CD1c-positive myeloid dendritic cell (primary cell): ENCODE data around the gene ZNF771.
"Not testable (repeated sequence)": the region's sequence is repeated elsewhere in the genome, so short reads cannot be mapped to it uniquely, and the experiment has no call there.

Source experiments
- DNase-seq: peaks from one replicate; pipeline ENCODE4 v3.0.0-alpha.2; 2016; ENCODE audit errors: extremely low spot score

The ZNF771 gene

DNA sequence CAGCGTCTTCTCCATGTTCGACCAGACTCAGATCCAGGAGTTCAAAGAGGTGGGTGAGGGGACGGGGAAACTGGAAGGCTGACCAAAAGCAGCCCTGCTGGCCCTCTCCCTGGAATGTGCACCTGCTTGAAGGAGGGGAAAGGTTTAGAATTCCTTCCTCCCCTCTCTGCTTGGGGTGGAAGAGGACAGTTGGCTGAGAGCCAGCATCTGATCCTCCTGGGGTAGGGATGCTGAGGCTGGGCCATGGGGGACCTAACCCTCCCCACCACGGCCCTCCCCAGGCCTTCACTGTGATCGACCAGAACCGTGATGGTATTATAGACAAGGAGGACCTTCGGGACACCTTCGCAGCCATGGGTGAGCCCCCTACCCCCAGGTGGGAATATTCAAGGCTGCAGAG is 31.5 kb upstream of the ZNF771 start:
- DNase-seq: no peak

DNA sequence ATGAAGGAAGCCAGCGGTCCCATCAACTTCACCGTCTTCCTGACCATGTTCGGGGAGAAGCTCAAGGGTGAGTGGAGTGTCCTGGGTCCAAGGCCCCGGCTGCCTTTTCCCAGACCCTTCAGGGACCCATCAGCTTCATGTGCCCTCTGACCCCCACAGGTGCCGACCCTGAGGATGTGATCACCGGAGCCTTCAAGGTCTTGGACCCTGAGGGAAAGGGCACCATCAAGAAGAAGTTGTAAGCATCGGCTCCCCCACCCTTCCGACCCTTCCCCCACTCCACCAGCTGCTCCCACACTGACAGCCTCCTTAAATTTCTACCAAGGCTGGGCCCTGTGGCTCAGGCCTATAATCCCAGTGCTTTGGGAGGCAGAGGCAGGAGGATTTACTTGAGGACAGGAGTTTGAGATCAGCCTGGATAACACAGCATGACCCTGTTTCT is 30.9 kb upstream of the ZNF771 start:
- DNase-seq: no peak

DNA sequence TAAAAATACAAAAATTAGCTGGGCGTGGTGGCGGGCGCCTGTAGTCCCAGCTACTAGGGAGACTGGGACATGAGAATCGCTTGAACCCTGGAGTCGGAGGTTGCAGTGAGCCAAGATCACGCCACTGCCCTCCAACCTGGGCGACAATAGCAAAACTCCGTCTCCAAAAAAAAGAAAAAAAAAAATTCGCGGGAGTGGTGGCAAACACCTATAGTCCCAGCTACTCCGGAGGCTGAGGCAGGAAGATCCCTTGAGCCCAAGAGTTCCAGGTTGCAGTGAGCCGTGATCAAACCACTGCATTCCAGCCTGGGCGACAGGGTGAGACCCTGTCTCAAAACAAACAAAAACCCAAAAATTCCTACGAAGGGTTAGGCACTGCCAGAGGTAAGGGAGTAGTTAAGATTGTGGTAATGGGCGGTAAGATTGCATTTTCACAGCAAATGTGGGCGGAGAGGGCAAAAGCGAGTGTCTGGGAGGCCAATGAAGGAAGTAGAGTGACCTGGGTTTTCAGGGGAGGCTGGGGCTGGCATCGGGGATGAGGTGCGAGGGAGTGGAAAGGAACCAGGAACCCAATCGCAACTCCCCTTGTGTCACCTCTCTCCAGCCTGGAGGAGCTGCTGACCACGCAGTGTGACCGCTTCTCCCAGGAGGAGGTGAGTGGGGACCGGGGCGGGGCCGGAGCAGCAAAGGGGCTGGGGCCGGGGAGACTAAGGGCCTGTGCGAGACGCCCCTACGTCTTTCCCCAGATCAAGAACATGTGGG is 30.2 kb upstream of the ZNF771 start:
- peak; percentile 85 for DNase-seq

DNA sequence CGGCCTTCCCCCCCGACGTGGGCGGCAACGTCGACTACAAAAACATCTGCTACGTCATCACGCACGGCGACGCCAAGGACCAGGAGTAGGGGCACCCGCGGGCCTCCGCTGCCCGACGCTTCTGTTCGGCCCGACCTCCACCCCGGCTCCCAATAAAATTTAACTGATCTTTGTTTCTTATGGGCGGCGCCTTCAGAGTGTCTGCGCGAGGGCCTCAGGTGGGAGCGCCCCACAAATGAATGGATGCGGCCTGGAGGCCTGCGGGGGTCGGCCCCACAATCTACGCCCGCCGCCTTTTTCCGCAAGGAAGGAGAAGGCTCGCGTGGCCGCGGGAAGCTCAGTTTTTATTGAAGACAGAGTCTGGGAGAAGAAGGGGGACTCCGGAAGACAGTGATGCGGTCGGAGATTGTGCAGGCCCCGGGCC is 29.6 kb upstream of the ZNF771 start:
- DNase-seq: no peak

DNA sequence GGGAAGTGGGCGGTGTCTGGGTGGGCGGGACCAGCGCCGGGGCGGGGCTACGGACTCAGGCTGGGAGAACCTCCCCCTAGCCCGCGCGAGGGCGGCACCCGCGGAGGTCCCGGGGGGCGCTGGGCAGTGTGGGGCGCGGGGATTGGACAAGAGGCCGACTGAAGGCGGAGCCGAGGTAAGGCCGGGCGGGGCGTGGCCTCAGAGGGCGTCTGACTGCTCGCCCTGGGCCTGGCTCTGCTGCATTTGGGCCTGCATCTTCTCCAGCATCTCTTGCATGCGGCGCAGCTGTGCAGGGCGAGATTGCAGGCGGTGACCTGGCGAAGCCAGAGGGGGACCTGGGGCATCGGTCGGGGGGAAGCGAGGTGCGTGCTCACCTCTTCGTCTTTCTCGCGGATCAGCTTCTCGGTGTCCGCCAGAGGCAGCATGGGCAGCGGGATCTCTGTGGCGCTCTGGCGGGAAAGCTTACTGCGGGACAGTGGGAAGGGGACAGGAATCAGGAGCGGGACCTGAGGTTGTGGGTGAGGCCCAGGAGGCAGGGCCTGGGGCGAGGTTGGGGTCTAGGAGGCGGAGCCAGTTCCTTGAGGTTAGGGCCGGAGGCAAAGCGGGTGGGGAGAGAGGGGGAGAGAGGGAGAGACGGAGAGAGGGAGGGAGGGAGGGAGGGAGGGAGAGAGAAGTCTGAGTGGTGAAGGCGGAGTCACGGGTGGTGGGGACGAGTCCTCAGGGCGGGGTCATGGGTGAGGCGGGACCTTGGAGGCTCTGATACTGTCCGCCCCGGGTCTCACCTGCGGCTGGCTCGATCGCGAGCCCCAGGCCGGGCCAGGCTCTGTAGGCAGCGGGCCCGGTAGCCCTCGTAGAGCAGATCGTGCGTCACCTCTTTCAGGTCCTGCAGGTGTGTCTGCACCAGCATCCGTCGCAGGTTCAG is 28.9 kb upstream of the ZNF771 start:
- DNase-seq: peak; percentile 99

DNA sequence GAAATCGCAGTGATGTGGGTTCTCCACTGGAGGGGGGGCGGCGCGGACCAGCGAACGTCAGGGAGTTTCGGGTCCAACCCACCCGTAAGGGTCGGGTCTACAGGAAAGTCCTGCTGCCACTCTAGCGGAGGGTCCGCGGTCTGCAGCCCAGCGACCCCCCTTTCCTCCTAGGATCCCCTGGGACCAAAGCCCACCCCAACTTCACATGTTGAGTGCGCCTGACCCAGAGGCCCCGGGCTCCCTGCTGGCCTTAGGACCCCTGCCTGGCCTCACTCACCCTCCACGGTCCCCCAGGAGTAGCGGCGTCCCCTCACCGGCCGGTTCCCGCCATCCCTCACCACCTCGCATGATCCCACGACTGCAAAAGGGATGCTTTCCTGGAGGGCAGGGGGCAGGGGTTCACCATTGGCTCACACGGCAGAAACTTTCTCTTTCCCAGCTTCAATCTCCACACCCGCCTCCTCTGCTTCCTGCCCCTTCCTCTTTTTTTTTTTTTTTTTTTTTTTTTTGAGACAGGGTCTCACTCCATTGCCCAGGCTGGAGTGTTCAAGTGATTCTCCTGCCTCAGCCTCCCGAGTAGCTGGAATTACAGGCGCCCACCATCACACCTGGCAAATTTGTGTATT is 28.1 kb upstream of the ZNF771 start:
- DNase-seq: no peak

DNA sequence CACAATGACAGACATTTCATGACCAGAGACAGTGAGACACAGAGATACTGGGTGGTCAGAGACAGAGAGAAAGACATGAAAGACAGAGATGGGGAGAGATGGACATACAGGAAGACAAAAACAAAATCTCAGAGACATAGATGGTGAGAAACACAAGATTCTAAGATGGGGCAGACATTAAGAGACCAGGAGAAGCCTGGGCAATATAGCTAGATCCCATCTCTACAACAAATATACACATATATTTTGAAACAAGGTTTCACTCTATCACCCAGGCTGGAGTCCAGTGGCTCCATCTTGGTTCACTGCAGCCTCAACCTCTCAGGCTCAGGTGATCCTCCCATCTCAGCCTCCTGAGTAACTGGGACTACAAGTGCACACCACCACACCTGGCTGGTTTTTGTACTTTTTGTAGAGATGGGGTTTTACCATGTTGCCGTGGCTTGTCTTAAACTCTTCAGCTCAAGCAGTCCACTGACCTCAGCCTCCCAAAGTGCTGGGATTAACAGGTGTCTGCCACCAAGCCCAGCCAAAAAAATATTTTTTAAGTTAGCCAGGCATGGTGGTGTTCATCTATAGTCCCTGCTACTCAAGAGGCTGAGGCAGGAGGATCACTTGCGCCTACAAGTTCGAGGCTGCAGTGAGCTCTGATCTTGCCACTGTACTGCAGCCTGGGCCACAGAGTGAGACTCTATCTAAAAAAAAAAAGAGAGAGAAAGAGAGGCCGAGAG is 27.2 kb upstream of the ZNF771 start:
- no peak for DNase-seq

DNA sequence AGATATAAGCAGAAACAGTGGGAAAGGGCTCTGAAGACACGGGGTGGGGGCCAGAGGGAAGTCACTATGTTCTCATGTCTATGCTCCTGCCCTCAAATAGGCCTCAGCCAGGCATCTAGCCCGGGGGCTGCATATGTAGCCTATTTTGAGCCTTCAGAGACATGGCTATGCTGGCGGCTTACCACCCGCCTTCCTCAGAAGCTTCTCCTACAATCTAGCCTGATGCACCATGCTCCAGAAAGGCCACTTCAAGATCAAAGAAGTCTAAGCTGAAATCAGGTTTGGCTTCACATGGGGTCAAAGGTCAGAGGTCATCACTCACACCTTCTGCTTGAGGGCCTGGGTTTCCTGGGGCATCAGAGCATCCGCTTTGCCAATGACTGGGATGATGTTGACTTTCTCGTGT is 26.6 kb upstream of the ZNF771 start:
- DNase-seq: no peak

DNA sequence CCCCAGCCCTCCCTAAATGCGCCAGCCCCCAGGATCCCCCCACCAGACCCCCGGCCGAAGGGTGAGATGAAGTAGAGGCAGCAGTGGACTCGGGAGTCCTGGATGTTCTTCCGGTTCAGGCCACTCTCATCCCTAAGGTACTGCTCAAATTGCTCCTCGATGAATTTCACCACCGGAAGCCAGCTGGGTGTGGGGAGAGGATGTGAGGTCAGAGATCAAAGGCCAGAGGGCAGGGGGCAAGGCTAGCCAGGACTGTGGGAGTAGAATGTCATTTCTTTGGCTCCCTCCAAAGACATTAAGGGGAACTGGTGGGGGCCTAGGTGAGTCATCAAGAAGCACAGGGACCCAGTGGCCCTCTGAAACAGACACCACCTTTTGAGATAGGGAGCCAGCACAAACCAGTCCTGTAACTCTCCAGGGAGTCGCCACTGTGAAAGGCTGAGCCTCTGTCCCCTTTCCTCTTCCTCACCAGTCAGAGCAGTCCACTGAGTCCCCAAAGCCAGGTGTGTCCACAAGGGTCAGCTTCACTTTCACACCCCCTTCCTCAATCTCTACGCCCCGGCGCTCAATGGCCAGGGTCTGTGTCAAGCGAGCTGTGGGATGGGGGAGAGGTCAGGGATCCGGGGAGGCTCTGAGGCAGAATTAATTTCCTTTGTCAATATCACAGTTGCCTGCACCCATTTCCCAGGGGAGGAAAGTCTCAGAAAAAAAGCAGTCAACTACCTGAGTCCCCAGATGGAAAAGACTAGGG is 25.9 kb upstream of the ZNF771 start:
- no peak for DNase-seq

DNA sequence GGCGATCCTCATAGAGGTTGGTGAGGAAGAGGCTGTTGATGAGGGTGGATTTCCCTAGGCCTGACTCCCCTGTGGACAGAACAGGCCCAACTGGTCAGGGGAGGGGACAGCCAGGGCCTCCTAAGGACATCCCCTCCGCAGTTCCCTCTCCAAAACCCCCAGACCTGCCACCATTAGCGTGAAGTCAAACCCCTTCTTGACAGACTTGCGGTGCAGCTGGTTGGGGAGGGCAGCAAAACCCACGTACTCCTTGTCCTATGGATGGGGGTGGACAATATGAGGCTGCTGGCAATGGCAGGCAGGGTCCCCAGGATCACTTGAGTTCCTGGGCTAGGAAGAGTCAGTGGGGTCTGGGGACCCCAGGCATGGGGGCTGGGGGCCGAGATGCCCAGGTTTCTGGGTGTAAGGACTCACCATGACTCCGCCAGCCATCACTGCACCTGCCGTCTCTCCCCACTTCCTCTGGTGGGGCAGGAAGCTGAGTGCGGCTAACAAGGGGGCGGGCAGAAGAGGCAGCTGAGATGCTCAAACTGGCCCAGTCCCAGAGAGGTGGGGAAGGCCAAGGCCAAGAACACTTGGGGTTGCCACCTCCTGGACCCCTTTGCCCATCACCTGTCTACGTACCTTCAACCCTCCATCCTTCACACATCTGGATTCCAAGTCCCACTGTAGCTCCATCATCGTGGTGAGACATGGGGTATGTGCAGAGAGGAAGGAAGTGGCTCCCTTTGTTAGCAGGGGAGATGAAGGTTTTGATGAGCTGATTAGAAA is 25.1 kb upstream of the ZNF771 start, which contains the start of gene SEPTIN1:
TSS of gene SEPTIN1 (minus strand) at position 451 of the 771 bp plus-strand sequence. CDS start at position 432, 19 bp downstream.
- peak; percentile 26 for DNase-seq

DNA sequence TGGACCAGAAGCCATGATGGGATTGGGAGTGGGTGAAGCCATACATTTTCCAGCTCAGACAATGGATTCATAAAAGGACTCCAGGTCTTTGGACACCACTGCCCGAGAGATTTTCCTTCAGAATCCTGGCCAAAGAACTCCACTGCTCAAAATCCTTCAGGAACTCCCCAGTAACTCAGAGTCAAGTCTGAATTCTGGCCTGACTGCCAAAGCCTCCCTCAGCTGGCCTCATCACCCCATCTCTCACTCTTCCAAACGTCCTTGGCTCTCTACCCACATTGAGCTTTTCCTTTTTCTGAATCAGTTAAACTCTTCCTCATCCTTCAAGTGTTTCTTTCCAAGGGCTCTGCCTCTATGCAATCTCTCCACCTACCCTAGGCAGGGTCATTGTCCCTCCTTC is 23.9 kb upstream of the ZNF771 start:
- DNase-seq: no peak

DNA sequence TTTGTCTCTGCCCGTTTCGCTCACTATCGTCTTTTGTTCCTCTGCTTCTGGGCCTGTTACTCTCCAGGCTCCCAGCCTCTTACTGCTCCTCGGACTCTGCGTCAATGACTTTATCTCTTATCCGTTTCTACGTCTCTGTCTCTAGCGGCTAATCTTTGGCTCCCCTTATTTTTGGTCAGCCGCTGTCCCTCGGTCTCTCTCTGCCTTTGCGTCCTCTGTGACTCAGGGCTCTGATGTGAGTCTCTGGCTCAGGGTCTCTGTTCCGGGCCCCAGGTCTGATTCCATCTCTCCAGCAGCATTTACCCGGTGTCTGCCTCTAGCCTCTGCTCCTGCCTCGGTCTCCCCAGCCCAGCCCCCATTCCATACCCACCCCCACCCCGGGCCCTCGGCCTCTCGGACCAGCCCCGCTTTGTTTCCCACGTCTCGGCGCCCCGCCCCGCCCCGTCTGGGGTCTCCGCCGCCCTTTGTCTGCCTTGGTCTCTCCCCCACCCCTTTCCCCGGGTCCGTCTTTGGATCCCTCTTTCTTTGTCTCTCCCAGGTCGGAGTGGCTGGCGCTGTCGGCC is 12.7 kb upstream of the ZNF771 start:
- no peak for DNase-seq

DNA sequence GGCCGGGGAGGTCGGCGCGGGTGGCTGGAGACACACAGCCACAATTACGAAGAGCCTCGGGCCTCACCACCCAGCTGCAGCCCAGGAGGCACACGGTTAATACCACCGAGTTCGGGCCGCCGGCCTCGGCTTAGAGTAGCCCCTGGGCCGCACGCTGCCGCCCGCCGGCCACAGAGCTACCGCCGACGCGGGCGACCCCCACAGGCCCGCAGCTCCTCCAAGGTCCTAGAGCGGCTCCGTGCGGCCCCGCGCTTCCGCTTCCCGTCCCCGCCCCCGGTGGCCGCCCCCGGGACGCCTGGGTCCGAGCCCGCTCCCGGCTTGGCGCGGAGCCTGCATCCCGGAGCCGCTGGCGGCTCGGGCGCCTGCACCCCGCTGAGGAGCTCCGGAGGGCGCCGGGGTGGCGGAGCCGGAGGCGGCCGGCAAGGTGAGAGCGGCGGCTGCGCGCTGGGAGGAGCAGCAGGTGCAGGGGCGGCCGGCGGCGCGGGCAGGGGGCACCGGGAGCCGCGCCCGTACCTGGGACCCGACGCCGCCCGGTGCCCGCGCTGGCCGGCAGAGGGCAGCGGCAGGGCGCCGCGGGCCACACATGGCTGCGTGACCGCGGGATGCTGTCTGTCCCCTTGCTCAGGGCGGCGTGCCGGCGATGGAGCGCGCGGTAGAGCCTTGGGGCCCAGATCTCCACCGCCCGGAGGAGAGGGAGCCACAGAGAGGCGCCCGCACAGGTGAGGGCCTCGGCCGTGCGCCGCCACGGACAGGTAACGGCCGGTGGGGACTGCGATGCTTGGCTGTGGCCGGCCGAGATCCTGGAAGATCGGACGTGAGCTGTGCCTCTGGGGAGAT is 12.0 kb upstream of the ZNF771 start, which contains the start of gene ZNF48:
TSS of gene ZNF48 (plus strand) at position 266 of the 837 bp plus-strand sequence. CDS start at position 641, 375 bp downstream.
- DNase-seq: peak; percentile 63

DNA sequence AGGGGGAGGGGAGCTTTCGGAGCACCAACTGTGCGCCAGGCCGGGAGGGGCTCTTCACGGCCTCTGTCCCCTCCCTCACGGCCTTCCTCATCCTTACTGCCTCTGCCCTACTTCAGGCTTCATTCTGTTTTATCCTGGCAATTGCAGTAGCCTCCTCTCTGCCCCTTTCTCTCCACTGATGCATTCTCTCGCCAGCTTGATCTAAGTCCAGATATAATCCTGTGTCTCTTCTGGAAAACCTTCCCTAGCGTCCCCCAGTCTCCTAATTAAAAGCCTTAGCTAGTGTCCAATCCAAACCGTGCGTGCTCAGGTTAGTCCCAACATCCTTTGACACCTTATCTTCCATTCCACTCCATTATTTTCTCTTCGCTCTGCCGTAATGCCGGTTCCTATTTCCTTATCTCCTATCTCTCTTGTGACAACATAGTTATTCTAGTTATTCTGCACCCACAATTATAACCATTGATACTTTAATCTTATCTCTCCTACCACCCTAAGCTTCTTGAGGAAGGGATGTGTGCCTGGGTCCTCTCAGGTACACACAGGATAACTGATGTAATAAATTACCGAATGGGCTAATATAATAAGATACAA is 11.3 kb upstream of the ZNF771 start:
- DNase-seq: no peak

DNA sequence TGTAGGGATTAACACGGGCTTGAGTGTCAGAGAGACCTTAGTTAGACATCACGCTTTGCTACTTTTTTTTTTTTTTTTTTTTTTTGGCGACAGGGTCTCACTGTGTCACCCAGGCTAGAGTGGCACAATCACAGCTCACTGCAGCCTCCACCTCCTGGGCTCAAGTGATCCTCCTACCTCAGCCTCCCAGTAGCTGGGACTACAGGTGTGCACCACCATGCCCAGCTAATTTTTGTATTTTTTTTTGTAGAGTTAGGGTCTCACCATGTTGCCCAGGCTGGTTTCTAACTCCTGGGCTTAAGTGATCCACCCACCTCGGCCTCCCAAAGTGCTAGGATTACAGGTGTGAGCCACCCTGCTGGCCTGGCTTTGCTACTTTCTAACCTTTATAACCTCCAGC is 10.8 kb upstream of the ZNF771 start:
- not testable (repeated sequence) for DNase-seq

DNA sequence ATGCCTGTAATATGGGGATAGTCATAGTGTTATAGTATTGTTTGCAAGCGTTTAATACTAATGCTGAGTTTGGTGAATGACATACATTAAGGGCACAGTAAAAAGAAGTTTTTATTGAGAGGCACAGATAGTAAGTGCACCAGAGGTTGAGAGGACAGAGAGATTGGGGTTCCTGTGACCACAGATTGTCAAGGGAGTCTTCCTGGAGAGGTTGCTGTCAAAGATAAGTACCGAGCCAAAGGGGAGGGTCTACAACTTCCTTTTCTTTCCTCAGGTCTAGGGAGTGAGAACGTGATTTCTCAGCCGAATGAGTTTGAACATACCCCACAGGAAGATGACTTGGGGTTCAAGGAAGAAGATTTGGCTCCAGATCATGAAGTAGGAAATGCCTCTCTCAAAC is 10.3 kb upstream of the ZNF771 start:
- DNase-seq: no peak

DNA sequence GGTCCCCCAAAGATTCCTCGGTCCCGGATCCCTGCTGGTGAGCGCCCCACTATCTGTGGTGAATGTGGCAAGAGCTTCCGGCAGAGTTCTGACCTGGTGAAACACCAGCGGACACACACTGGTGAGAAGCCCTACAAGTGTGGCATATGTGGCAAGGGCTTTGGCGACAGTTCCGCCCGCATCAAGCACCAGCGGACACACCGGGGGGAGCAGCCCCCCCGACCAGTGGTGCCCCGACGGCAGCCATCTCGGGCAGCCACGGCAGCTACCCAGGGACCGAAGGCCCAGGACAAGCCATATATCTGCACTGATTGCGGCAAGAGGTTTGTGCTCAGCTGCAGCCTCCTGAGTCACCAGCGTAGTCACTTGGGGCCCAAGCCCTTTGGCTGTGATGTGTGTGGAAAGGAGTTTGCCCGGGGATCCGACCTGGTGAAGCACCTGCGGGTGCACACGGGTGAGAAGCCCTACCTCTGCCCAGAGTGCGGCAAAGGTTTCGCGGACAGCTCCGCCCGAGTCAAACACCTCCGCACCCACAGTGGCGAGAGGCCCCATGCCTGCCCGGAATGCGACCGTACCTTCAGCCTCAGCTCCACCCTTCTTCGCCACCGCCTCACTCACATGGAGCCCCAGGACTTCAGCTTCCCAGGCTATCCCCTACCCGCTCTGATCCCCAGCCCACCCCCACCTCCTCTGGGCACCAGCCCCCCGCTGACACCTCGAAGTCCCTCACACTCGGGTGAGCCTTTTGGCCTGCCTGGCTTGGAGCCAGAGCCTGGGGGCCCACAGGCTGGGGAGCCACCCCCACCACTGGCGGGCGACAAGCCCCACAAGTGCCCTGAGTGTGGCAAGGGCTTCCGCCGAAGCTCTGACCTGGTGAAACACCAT is 9.4 kb upstream of the ZNF771 start:
- DNase-seq: no peak
